GM18517 (cell line): Measurements from ENCODE around the gene KLHL24.
"Not testable (repeated sequence)": the region's sequence is repeated elsewhere in the genome, so short reads cannot be mapped to it uniquely, and the experiment has no call there.

Experiments used
- ATAC-seq: cut with Tn5 transposase; IDR thresholded peaks from one replicate; pipeline ENCODE4 v1.9.1; 2021; ENCODE audit warnings: mild to moderate bottlenecking, moderate library complexity; ENCODE audit not compliant: unreplicated experiment

KLHL24 gene

GRCh38 chr3:183635431-183636220, at the start of gene KLHL24:
Gene KLHL24 (plus strand): TSS chr3:183635623. CDS start chr3:183650357, 14,734 bp downstream.
- peak; percentile 88 for ATAC-seq

- no peak for ATAC-seq
Measured at GRCh38 chr3:183586477-183586876, 48.9 kb upstream of the KLHL24 start.

GRCh38 chr3:183587336-183587735, 48.1 kb upstream of the KLHL24 start:
- no peak for ATAC-seq

GRCh38 chr3:183590442-183590841, 45.0 kb upstream of the KLHL24 start:
- ATAC-seq, result no peak

- ATAC-seq, result peak; percentile 94
Measured at GRCh38 chr3:183591881-183592521, 43.4 kb upstream of the KLHL24 start.

- no peak for ATAC-seq
Measured at GRCh38 chr3:183592821-183593220, 42.6 kb upstream of the KLHL24 start.

GRCh38 chr3:183594636-183595035, 40.8 kb upstream of the KLHL24 start:
- no peak for ATAC-seq

GRCh38 chr3:183597959-183598358, 37.5 kb upstream of the KLHL24 start:
- ATAC-seq, result no peak

GRCh38 chr3:183611326-183611725, 24.1 kb upstream of the KLHL24 start:
- not testable (repeated sequence) for ATAC-seq

GRCh38 chr3:183613366-183614285, 21.8 kb upstream of the KLHL24 start:
- no peak for ATAC-seq

GRCh38 chr3:183618542-183618941, 16.9 kb upstream of the KLHL24 start:
- ATAC-seq, result no peak

- no peak for ATAC-seq
Measured at GRCh38 chr3:183619010-183619409, 16.4 kb upstream of the KLHL24 start.

GRCh38 chr3:183619624-183620251, 15.7 kb upstream of the KLHL24 start:
- no peak for ATAC-seq

- ATAC-seq, result no peak
Measured at GRCh38 chr3:183620252-183620628, 15.2 kb upstream of the KLHL24 start.

- not testable (repeated sequence) for ATAC-seq
Measured at GRCh38 chr3:183622473-183622872, 12.9 kb upstream of the KLHL24 start.

GRCh38 chr3:183626877-183627594, 8.4 kb upstream of the KLHL24 start:
- no peak for ATAC-seq

GRCh38 chr3:183629546-183630301, 5.7 kb upstream of the KLHL24 start:
- ATAC-seq, result no peak

GRCh38 chr3:183631715-183632114, 3.7 kb upstream of the KLHL24 start:
- ATAC-seq, result no peak

GRCh38 chr3:183632725-183633124, 2.7 kb upstream of the KLHL24 start:
- not testable (repeated sequence) for ATAC-seq
